WTC11 (cell line): Measurements from ENCODE around the gene BRINP1. TPM values are rescaled to one million over a fixed set of nuclear protein-coding genes. Genes with fewer than 3 reads are reported as not detected.

ENCODE experiments used
- ATAC-seq: fragments of 200-7000 bp; cut with Tn5 transposase; 2 replicates; pipeline ENCODE4 v1.10.0; 2021; ENCODE audit warnings: mild to moderate bottlenecking, moderate library complexity
- CTCF ChIA-PET: fragments of 300-600 bp; sonication (Branson Sonifier 250); formaldehyde crosslinking; loops from one replicate; lab custom pipeline; 2021; ENCODE audit warnings: antibody characterized with exemption; lab: Charles Lee
- POLR2A ChIA-PET: fragments of 350-600 bp; sonication (Branson Sonifier 250); formaldehyde crosslinking; loops from one replicate; lab custom pipeline; 2021; ENCODE audit warnings: antibody characterized with exemption; lab: Charles Lee
- DNase-seq: peaks from one replicate; pipeline ENCODE4 v3.0.0; 2021; ENCODE audit warnings: low spot score
- H3K27ac Mint-ChIP-seq: 2 replicates; pipeline ENCODE4 v1.8.0; 2021; ENCODE audit warnings: mixed read lengths
- H3K27me3 Mint-ChIP-seq: 2 replicates; pipeline ENCODE4 v1.8.0; 2021; ENCODE audit warnings: low read depth, mild to moderate bottlenecking, moderate library complexity, mixed read lengths
- H3K36me3 Mint-ChIP-seq: 2 replicates; pipeline ENCODE4 v1.8.0; 2021; ENCODE audit warnings: mixed read lengths
- H3K4me1 Mint-ChIP-seq: 2 replicates; pipeline ENCODE4 v1.8.0; 2022; ENCODE audit warnings: mixed read lengths
- H3K4me3 Mint-ChIP-seq: 2 replicates; pipeline ENCODE4 v1.8.0; 2021; ENCODE audit warnings: mild to moderate bottlenecking, moderate library complexity, mixed read lengths
- H3K9me3 Mint-ChIP-seq: 2 replicates; pipeline ENCODE4 v1.8.0; 2021; ENCODE audit warnings: mixed read lengths
- ESRRA ChIP-seq: sonication (generic); formaldehyde crosslinking; IDR thresholded peaks from 2 replicates; pipeline ENCODE4 v1.8.1; 2022; ENCODE audit warnings: mild to moderate bottlenecking, missing genetic modification reagents, borderline replicate concordance
- FOXJ3 ChIP-seq: sonication (generic); formaldehyde crosslinking; IDR thresholded peaks from 2 replicates; pipeline ENCODE4 v1.9.0; 2021; ENCODE audit warnings: missing genetic modification reagents, mild to moderate bottlenecking, borderline replicate concordance
- MYBL2 ChIP-seq: sonication (generic); formaldehyde crosslinking; IDR thresholded peaks from 2 replicates; pipeline ENCODE4 v1.8.1; 2023; ENCODE audit warnings: mild to moderate bottlenecking, moderate library complexity, missing genetic modification reagents
- OVOL2 ChIP-seq: fragments of 250-450 bp; sonication (Bioruptor Pico); IDR thresholded peaks from 2 replicates; pipeline ENCODE4 v1.9.0; 2021; ENCODE audit warnings: mild to moderate bottlenecking, borderline replicate concordance
- PRRX2 ChIP-seq: fragments of 250-450 bp; sonication (Bioruptor Pico); IDR thresholded peaks from 2 replicates; pipeline ENCODE4 v1.8.0; 2021; ENCODE audit warnings: mild to moderate bottlenecking
- RELA ChIP-seq: sonication (generic); formaldehyde crosslinking; IDR thresholded peaks from 2 replicates; pipeline ENCODE4 v1.8.1; 2022; ENCODE audit warnings: missing genetic modification reagents, mild to moderate bottlenecking, borderline replicate concordance
- RORB ChIP-seq: fragments of 250-450 bp; sonication (Bioruptor Pico); IDR thresholded peaks from 2 replicates; pipeline ENCODE4 v1.9.0; 2021; ENCODE audit warnings: mild to moderate bottlenecking
- TCF7 ChIP-seq: sonication (generic); formaldehyde crosslinking; IDR thresholded peaks from 2 replicates; pipeline ENCODE4 v1.8.0; 2022; ENCODE audit warnings: mild to moderate bottlenecking, low read depth, missing genetic modification reagents, moderate library complexity
- ZNF121 ChIP-seq: sonication (generic); formaldehyde crosslinking; IDR thresholded peaks from 2 replicates; pipeline ENCODE4 v1.8.0; 2023; ENCODE audit warnings: missing genetic modification reagents
- ZNF416 ChIP-seq: fragments of 250-450 bp; sonication (Bioruptor Pico); IDR thresholded peaks from 2 replicates; pipeline ENCODE4 v1.9.0; 2021; ENCODE audit warnings: mild to moderate bottlenecking, inconsistent platforms
- ZNF671 ChIP-seq: fragments of 250-450 bp; sonication (Bioruptor Pico); IDR thresholded peaks from 2 replicates; pipeline ENCODE4 v1.8.0; 2021; ENCODE audit warnings: mild to moderate bottlenecking
- total RNA-seq: library from RNA; stranded (reverse); gene quantifications from 3 replicates; pipeline ENCODE4 v1.2.3, GENCODE V29; 2021
- TF ChIP-seq, protein P1 (sequence below): sonication (generic); formaldehyde crosslinking; IDR thresholded peaks from 2 replicates; pipeline ENCODE4 v1.8.0; 2022; ENCODE audit warnings: mild to moderate bottlenecking, missing genetic modification reagents
- TF ChIP-seq, protein P2 (sequence below): sonication (generic); formaldehyde crosslinking; IDR thresholded peaks from 2 replicates; pipeline ENCODE4 v1.8.1; 2022; ENCODE audit warnings: mild to moderate bottlenecking, moderate library complexity, missing genetic modification reagents
- TF ChIP-seq, protein P3 (sequence below): fragments of 250-450 bp; sonication (Bioruptor Pico); IDR thresholded peaks from 2 replicates; pipeline ENCODE4 v1.9.0; 2021; ENCODE audit warnings: moderate library complexity, mild to moderate bottlenecking, inconsistent platforms, borderline replicate concordance
- TF ChIP-seq, protein P4 (sequence below): sonication (generic); formaldehyde crosslinking; IDR thresholded peaks from 2 replicates; pipeline ENCODE4 v1.8.1; 2023; ENCODE audit warnings: mild to moderate bottlenecking, missing genetic modification reagents, borderline replicate concordance
- TF ChIP-seq, protein P5 (sequence below): sonication (generic); formaldehyde crosslinking; IDR thresholded peaks from 2 replicates; pipeline ENCODE4 v1.8.0; 2023; ENCODE audit warnings: missing genetic modification reagents
- TF ChIP-seq, protein P6 (sequence below): fragments of 250-450 bp; sonication (Bioruptor Pico); IDR thresholded peaks from 2 replicates; pipeline ENCODE4 v1.9.0; 2021; ENCODE audit warnings: mild to moderate bottlenecking
- TF ChIP-seq, protein P7 (sequence below): fragments of 250-450 bp; sonication (Bioruptor Pico); IDR thresholded peaks from 2 replicates; pipeline ENCODE4 v1.8.0; 2021; ENCODE audit warnings: mild to moderate bottlenecking

Gene BRINP1
- total RNA-seq, 1 experiment from 2014 or later, result 19.5 TPM

DNA sequence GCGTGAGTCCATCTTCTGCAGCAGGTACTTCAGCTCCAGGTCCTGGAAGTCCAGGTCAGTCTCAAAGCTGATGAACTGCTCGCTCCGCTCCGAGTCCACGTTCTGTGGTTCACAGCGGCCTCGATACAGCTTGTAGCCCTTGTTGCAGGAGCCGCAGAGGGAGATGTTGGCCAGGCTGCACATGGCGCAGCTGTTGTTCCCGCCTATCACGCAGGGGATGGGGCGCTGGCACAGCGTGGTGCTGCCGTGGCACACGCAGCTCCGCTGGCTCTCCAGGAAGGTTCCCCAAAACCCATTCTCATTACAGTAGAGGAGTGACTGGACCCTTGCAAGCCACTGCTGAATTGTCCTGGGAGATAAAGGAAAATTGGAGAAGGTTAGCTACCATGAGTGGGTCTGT is 201.4 kb downstream of the BRINP1 start:
- H3K9me3 Mint-ChIP-seq, result peaks cover 7% of the 10 kb centered on the region; the same call in 1 of the 2 replicates
- DNase-seq (no peak), ATAC-seq (no peak)
- H3K36me3 Mint-ChIP-seq, result peaks cover 16% of the 10 kb centered on the region
- POLR2A ChIA-PET, result interaction anchor here (0.6 kb wide), 1 partner anchor 113 kb away, joined by 3 read pairs; no protein-coding TSS in a partner anchor
- CTCF ChIA-PET, result no interaction called here
- no peak overlapping the region for H3K27ac Mint-ChIP-seq
- TF ChIP-seq OVOL2 (CRISPR knock-in tag) (no peak), ZNF416 (CRISPR knock-in tag) (no peak)
- TF ChIP-seq, protein P1, sequence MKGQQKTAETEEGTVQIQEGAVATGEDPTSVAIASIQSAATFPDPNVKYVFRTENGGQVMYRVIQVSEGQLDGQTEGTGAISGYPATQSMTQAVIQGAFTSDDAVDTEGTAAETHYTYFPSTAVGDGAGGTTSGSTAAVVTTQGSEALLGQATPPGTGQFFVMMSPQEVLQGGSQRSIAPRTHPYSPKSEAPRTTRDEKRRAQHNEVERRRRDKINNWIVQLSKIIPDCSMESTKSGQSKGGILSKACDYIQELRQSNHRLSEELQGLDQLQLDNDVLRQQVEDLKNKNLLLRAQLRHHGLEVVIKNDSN (CRISPR knock-in tag), result no peak
- peaks cover 25% of the 10 kb centered on the region for H3K4me1 Mint-ChIP-seq
- no peak overlapping the region for H3K4me3 Mint-ChIP-seq
- no peaks in the 10 kb centered on the region for H3K27me3 Mint-ChIP-seq

DNA sequence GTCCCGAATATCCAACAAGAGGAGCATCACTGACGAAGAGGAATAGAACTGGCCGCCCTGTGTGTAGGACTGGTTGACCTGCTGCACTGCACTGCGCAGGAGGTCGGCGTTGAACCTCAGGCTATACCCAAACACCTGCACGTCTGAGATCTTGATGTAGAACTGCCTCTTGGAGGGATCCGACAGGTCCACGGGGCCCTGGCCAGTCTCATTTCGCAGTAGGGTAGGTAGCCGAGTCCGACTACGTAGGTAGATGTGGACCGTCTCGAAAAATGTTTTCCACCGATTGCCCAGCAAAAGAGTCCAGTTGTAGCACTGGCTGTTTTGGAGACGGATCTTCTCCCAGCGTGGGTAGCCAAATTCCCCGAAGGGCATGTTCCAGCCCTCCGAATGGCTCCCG is 202.0 kb downstream of the BRINP1 start:
- CTCF ChIA-PET, result no interaction called here
- Mint-ChIP-seq H3K4me3 (no peak overlapping the region), H3K36me3 (peaks cover 16% of the 10 kb centered on the region), H3K9me3 (peaks cover 7% of the 10 kb centered on the region; the same call in 1 of the 2 replicates), H3K27me3 (no peaks in the 10 kb centered on the region), H3K4me1 (peaks cover 25% of the 10 kb centered on the region), H3K27ac (no peak overlapping the region; the same call in 1 of the 2 replicates)
- ATAC-seq (no peak), DNase-seq (no peak)
- TF ChIP-seq, protein P2, sequence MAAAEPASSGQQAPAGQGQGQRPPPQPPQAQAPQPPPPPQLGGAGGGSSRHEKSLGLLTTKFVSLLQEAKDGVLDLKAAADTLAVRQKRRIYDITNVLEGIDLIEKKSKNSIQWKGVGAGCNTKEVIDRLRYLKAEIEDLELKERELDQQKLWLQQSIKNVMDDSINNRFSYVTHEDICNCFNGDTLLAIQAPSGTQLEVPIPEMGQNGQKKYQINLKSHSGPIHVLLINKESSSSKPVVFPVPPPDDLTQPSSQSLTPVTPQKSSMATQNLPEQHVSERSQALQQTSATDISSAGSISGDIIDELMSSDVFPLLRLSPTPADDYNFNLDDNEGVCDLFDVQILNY (CRISPR knock-in tag), result no peak
- TF ChIP-seq, protein P3, sequence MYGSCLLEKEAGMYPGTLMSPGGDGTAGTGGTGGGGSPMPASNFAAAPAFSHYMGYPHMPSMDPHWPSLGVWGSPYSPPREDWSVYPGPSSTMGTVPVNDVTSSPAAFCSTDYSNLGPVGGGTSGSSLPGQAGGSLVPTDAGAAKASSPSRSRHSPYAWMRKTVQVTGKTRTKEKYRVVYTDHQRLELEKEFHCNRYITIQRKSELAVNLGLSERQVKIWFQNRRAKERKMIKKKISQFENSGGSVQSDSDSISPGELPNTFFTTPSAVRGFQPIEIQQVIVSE (CRISPR knock-in tag), result no peak
- TF ChIP-seq ZNF416 (CRISPR knock-in tag) (no peak), ZNF671 (CRISPR knock-in tag) (no peak), ZNF121 (CRISPR knock-in tag) (no peak), PRRX2 (CRISPR knock-in tag) (no peak)
- TF ChIP-seq, protein P4, sequence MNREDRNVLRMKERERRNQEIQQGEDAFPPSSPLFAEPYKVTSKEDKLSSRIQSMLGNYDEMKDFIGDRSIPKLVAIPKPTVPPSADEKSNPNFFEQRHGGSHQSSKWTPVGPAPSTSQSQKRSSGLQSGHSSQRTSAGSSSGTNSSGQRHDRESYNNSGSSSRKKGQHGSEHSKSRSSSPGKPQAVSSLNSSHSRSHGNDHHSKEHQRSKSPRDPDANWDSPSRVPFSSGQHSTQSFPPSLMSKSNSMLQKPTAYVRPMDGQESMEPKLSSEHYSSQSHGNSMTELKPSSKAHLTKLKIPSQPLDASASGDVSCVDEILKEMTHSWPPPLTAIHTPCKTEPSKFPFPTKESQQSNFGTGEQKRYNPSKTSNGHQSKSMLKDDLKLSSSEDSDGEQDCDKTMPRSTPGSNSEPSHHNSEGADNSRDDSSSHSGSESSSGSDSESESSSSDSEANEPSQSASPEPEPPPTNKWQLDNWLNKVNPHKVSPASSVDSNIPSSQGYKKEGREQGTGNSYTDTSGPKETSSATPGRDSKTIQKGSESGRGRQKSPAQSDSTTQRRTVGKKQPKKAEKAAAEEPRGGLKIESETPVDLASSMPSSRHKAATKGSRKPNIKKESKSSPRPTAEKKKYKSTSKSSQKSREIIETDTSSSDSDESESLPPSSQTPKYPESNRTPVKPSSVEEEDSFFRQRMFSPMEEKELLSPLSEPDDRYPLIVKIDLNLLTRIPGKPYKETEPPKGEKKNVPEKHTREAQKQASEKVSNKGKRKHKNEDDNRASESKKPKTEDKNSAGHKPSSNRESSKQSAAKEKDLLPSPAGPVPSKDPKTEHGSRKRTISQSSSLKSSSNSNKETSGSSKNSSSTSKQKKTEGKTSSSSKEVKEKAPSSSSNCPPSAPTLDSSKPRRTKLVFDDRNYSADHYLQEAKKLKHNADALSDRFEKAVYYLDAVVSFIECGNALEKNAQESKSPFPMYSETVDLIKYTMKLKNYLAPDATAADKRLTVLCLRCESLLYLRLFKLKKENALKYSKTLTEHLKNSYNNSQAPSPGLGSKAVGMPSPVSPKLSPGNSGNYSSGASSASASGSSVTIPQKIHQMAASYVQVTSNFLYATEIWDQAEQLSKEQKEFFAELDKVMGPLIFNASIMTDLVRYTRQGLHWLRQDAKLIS, result no peak
- TF ChIP-seq, protein P5, sequence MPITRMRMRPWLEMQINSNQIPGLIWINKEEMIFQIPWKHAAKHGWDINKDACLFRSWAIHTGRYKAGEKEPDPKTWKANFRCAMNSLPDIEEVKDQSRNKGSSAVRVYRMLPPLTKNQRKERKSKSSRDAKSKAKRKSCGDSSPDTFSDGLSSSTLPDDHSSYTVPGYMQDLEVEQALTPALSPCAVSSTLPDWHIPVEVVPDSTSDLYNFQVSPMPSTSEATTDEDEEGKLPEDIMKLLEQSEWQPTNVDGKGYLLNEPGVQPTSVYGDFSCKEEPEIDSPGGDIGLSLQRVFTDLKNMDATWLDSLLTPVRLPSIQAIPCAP, result no peak
- TF ChIP-seq, protein P6, sequence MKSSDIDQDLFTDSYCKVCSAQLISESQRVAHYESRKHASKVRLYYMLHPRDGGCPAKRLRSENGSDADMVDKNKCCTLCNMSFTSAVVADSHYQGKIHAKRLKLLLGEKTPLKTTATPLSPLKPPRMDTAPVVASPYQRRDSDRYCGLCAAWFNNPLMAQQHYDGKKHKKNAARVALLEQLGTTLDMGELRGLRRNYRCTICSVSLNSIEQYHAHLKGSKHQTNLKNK (CRISPR knock-in tag), result no peak
- POLR2A ChIA-PET, result interaction anchor here (0.6 kb wide), 1 partner anchor 113 kb away, joined by 3 read pairs; no protein-coding TSS in a partner anchor

DNA sequence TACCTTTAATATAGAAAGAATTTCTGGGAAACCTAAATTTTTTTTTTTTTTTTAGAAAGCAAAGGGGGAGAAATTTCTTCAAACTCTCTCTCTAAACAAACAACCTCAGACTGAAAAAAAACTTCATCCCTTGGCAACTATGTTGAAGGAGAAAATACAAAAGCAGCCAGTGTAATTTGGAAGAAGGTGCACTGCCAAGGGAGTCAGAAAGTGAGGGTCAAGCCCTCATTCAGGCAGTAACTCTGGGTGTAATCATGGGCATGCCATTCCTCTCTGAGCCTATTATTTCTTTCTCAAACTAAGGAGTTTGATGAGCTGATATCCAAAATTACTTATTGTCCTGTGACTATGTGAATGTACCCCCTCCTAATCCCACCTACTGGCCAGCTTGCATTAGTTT is 203.1 kb downstream of the BRINP1 start:
- CTCF ChIA-PET, result no interaction called here
- no peak overlapping the region for H3K27ac Mint-ChIP-seq
- H3K4me3 Mint-ChIP-seq, result no peak overlapping the region
- no peak for ATAC-seq
- H3K4me1 Mint-ChIP-seq, result peaks cover 25% of the 10 kb centered on the region
- POLR2A ChIA-PET, result no interaction called here
- H3K36me3 Mint-ChIP-seq, result peaks cover 16% of the 10 kb centered on the region
- DNase-seq, result no peak
- H3K27me3 Mint-ChIP-seq, result no peaks in the 10 kb centered on the region
- peaks cover 7% of the 10 kb centered on the region; the same call in 1 of the 2 replicates for H3K9me3 Mint-ChIP-seq
- TF ChIP-seq MYBL2 (no peak), FOXJ3 (CRISPR knock-in tag) (no peak), RELA (CRISPR knock-in tag) (no peak), ESRRA (no peak), ZNF121 (CRISPR knock-in tag) (no peak), RORB (CRISPR knock-in tag) (no peak), TCF7 (CRISPR knock-in tag) (no peak)
- TF ChIP-seq, protein P7, sequence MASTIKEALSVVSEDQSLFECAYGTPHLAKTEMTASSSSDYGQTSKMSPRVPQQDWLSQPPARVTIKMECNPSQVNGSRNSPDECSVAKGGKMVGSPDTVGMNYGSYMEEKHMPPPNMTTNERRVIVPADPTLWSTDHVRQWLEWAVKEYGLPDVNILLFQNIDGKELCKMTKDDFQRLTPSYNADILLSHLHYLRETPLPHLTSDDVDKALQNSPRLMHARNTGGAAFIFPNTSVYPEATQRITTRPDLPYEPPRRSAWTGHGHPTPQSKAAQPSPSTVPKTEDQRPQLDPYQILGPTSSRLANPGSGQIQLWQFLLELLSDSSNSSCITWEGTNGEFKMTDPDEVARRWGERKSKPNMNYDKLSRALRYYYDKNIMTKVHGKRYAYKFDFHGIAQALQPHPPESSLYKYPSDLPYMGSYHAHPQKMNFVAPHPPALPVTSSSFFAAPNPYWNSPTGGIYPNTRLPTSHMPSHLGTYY (CRISPR knock-in tag), result no peak
- TF ChIP-seq, protein P4, result no peak
- TF ChIP-seq, protein P6 (CRISPR knock-in tag), result no peak
